NT2/D1 (cell line): ENCODE data around the gene RALGAPB.
"Not testable (repeated sequence)": the region's sequence is repeated elsewhere in the genome, so short reads cannot be mapped to it uniquely, and the experiment has no call there.

Experiments used
- DNase-seq: peaks from one replicate; pipeline ENCODE4 v3.0.0-alpha.2; 2011; ENCODE audit warnings: low read depth, low spot score
- H3K27me3 ChIP-seq: 2 replicates; pipeline ENCODE4 v1.6.0; 2011; ENCODE audit warnings: mild to moderate bottlenecking; ENCODE audit not compliant: insufficient read length, insufficient read depth
- H3K36me3 ChIP-seq: 2 replicates; pipeline ENCODE4 v1.6.1; 2011; ENCODE audit warnings: mild to moderate bottlenecking, low read length, mixed read lengths; ENCODE audit not compliant: insufficient read depth, insufficient read length
- H3K4me1 ChIP-seq: 2 replicates; pipeline ENCODE4 v1.5.1; 2011; ENCODE audit not compliant: insufficient read depth, insufficient read length
- H3K4me3 ChIP-seq: 2 replicates; pipeline ENCODE4 v1.5.1; 2011; ENCODE audit warnings: low read depth; ENCODE audit not compliant: insufficient read length
- H3K9ac ChIP-seq: 2 replicates; pipeline ENCODE4 v1.6.0; 2011; ENCODE audit warnings: low read depth; ENCODE audit not compliant: insufficient read length
- H3K9me3 ChIP-seq: 2 replicates; pipeline ENCODE4 v1.5.1; 2011; ENCODE audit warnings: mild to moderate bottlenecking, low read length; ENCODE audit not compliant: insufficient read depth
- SUZ12 ChIP-seq: IDR thresholded peaks from 2 replicates; pipeline ENCODE4 v1.6.1; 2011; ENCODE audit not compliant: insufficient read length, insufficient read depth; ENCODE audit errors: extremely low read depth
- YY1 ChIP-seq: IDR thresholded peaks from 2 replicates; pipeline ENCODE4 v1.6.1; 2011; ENCODE audit not compliant: insufficient read length, insufficient read depth
- ZNF274 ChIP-seq: IDR thresholded peaks from 2 replicates; pipeline ENCODE4 v1.6.1; 2011; ENCODE audit warnings: mild to moderate bottlenecking, low read depth, low read length

Gene RALGAPB

GRCh38 chr20:38499366-38499765 lies 26.7 kb downstream of the RALGAPB start:
- Histone ChIP-seq H3K9me3 (no peaks in the 10 kb centered on the region), H3K4me1 (no peaks in the 10 kb centered on the region), H3K4me3 (no peak overlapping the region), H3K36me3 (peaks cover 83% of the 10 kb centered on the region), H3K27me3 (no peaks in the 10 kb centered on the region), H3K9ac (no peak overlapping the region)
- TF ChIP-seq SUZ12 (no peak), ZNF274 (no peak), YY1 (no peak)
- no peak for DNase-seq

- Histone ChIP-seq H3K4me3 (no peak overlapping the region), H3K4me1 (no peaks in the 10 kb centered on the region), H3K9ac (no peak overlapping the region), H3K9me3 (no peaks in the 10 kb centered on the region), H3K36me3 (peaks cover 64% of the 10 kb centered on the region), H3K27me3 (no peaks in the 10 kb centered on the region)
- TF ChIP-seq SUZ12 (no peak), YY1 (no peak), ZNF274 (no peak)
- DNase-seq = no peak
These were observed 29.3 kb downstream of the RALGAPB start for GRCh38 chr20:38501858-38502436.

GRCh38 chr20:38504368-38505090 lies 31.9 kb downstream of the RALGAPB start:
- no peaks in the 10 kb centered on the region for H3K4me1 ChIP-seq
- peaks cover 57% of the 10 kb centered on the region for H3K36me3 ChIP-seq
- no peak overlapping the region for H3K4me3 ChIP-seq
- DNase-seq = no peak
- H3K27me3 ChIP-seq = no peaks in the 10 kb centered on the region
- H3K9me3 ChIP-seq = no peaks in the 10 kb centered on the region
- no peak overlapping the region for H3K9ac ChIP-seq
- no peak for TF ChIP-seq YY1

GRCh38 chr20:38505091-38505455 lies 32.4 kb downstream of the RALGAPB start:
- Histone ChIP-seq H3K9me3 (no peaks in the 10 kb centered on the region; the same call in 1 of the 2 replicates), H3K9ac (no peak overlapping the region), H3K4me1 (no peaks in the 10 kb centered on the region), H3K36me3 (peaks cover 57% of the 10 kb centered on the region), H3K4me3 (no peak overlapping the region), H3K27me3 (no peaks in the 10 kb centered on the region)
- DNase-seq = no peak
- TF ChIP-seq SUZ12 (no peak), ZNF274 (no peak), YY1 (no peak)

GRCh38 chr20:38511726-38512125 lies 39.1 kb downstream of the RALGAPB start:
- H3K4me3 ChIP-seq, DNase-seq, H3K9ac ChIP-seq, H3K27me3 ChIP-seq, H3K9me3 ChIP-seq, H3K4me1 ChIP-seq: not testable (repeated sequence)
- peaks cover 61% of the 10 kb centered on the region for H3K36me3 ChIP-seq

GRCh38 chr20:38514185-38514584 lies 41.5 kb downstream of the RALGAPB start:
- Histone ChIP-seq H3K9me3 (no peaks in the 10 kb centered on the region; the same call in 1 of the 2 replicates), H3K27me3 (no peaks in the 10 kb centered on the region), H3K36me3 (peaks cover 65% of the 10 kb centered on the region), H3K9ac (no peak overlapping the region), H3K4me1 (no peaks in the 10 kb centered on the region), H3K4me3 (no peak overlapping the region)
- DNase-seq = no peak
- TF ChIP-seq ZNF274 (no peak), SUZ12 (no peak)

GRCh38 chr20:38514947-38515346 lies 42.3 kb downstream of the RALGAPB start:
- Histone ChIP-seq H3K27me3 (no peaks in the 10 kb centered on the region), H3K9me3 (no peaks in the 10 kb centered on the region; the same call in 1 of the 2 replicates), H3K9ac (no peak overlapping the region), H3K4me3 (no peak overlapping the region), H3K4me1 (no peaks in the 10 kb centered on the region), H3K36me3 (peaks cover 63% of the 10 kb centered on the region)
- TF ChIP-seq ZNF274 = no peak
- TF ChIP-seq SUZ12 = no peak
- no peak for TF ChIP-seq YY1
- no peak for DNase-seq

- Histone ChIP-seq H3K36me3 (peaks cover 59% of the 10 kb centered on the region), H3K9ac (no peak overlapping the region), H3K4me1 (no peaks in the 10 kb centered on the region), H3K27me3 (no peaks in the 10 kb centered on the region), H3K4me3 (no peak overlapping the region), H3K9me3 (no peaks in the 10 kb centered on the region)
- no peak for TF ChIP-seq ZNF274
- TF ChIP-seq YY1 = no peak
- DNase-seq = no peak
These were observed 43.0 kb downstream of the RALGAPB start for GRCh38 chr20:38515631-38516030.
